GM21786 (cell line): ENCODE measurements around the gene TDRD10.

ENCODE experiments used
- ATAC-seq: cut with Tn5 transposase; IDR thresholded peaks from one replicate; pipeline ENCODE4 v1.9.1; 2021; ENCODE audit not compliant: unreplicated experiment

Gene TDRD10

DNA sequence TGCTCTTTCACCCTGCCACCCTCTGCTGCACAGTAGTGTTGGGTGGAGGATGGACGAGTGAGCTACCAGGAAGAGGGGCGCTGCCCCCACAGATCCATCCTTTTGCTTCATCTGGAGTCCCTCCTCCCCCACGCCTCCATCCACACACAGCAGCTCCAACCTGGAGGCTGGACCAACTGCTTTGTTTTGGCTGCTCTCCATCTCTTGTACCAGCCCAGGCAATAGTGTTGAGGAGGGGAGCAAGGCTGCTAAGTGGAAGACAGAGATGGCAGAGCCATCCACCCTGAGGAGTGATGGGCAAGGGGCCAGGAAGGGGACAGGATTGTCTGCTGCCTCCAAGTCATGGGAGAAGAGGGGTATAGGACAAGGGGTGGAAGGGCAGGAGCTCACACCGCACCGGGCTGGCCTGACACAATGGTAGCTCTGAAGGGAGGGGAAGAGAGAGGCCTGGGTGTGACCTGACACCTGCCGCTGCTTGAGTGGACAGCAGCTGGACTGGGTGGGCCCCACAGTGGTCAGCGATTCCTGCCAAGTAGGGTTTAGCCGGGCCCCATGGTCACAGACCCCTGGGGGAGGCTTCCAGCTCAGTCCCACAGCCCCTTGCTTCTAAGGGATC is 74.0 kb downstream of the TDRD10 start:
- no peak for ATAC-seq

DNA sequence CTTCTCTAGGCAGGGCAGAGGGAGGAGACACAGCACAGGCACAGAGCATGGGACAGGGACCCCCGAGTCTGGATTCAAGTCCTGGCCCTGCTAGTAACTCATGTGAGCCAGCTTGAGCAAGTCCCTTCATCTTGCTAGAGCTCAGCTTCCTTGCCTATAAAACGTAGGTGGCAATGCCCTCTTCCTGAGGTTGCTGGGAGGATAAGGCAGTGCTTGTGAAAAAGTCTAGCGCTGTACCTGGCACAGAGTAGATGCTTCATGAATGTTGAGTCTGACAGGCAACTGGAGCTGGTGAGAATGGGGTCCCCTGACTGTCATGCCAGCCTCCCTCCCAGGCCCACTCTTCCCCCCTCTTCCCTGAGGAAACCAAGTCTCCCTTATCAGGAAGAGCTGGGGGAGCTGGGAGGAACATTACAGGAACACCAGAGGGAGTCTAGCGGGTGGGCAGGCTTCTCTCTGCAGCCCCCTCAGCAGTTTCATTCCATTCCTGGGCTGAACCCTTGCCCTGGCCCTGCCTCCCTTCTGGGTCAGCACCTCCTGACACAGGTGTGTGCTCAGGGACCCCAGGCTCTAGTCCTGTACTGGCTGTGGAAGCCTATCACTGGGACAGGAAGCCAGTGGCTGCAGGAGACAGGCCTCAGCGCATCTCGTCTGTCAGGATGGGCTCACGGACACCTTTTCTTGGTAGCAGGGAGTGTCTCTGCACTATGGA is 75.5 kb downstream of the TDRD10 start:
- ATAC-seq, result no peak

DNA sequence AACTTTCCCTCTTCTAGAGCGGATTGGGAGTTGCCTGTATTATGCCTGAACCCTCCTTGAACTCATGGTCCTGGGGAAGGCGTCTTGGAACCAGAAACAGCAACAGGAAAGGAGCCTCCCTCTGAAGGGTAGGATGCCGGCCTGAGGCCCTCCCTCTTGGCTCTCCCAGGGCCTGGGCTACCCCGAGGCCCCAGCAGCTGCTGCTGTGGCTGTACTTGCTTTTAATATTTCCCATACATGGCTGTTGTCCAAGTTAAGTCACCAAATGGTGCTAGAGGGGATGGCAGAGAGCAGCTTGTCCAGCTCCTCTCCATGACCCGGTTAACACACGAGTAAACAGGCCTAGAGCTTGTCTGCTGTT is 76.0 kb downstream of the TDRD10 start:
- no peak for ATAC-seq

DNA sequence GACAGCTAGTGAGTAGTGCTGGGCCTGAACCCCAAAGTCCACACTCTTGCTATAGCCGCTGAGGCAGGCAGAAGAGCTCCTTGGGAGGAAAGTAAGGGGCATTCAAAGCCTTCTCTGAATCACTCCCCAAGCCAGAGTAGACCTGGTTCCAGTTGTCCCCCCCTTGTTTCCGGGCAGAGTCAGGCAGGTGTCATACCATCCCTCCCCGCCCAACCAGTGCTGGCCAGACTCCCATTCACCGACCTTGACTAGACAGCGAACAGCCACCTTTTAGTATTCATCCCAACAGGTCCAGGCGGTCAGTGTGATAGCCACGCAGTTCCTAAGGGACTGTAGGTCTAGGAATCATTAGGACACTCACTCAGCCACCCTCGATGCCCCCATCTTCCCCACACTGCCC is 77.4 kb downstream of the TDRD10 start:
- no peak for ATAC-seq

DNA sequence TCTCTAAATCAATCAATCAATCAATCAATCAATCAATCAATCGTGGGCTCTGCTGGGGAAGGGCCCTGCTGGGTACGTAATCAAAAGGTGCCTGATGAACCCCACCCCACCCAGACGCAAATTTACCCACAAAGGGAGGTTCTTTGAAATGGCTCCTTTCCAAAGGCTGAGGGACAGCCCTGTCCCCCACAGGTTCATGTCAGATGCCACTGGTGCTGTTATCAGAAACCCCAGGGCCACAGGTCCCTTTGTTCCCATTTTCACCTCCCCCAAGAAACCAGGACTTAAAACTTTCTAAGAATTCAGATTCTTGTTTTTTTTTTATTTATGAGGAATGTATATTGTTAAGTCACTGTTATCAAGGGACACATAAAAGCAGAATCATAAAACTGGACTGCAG is 79.7 kb downstream of the TDRD10 start:
- no peak for ATAC-seq

DNA sequence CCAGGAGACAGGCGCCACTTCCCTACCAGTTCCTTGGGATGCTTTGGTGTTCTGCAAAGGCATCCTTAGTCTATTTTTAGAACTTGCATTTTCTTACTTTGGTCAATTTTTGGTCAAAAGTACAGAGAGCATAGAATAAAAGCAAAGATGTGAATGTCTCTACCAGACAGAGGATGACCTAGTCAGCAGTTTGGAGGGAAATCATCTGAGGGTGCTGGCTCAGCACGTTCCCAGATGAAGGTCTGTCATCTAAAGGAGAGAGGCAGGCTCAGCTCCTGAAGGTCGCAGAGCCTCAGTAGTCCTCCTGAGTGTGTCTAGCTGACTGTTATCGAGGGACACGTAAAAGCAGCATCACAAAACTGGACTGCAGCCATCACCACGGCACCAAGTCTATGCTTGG is 80.9 kb downstream of the TDRD10 start:
- ATAC-seq, result no peak

DNA sequence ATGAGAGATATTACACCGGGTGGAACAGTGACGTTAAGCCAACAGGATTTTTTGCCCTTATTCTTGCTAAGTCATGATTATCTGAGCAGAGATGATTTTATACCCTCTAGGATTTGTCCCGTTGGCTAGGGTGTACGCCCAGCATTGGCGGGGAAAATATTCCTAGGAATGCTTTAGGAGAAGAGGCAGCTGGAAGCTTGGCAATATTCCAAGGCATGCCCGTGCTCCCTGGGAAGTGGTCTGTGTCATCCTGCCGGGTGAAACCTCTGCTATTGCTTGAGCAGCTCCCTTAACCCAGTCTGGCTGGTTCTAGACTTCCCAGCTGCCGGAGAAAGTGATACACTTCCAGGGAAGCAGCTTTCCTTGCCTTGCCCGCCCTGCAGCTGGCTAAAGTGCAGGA is 81.8 kb downstream of the TDRD10 start:
- ATAC-seq, result no peak

DNA sequence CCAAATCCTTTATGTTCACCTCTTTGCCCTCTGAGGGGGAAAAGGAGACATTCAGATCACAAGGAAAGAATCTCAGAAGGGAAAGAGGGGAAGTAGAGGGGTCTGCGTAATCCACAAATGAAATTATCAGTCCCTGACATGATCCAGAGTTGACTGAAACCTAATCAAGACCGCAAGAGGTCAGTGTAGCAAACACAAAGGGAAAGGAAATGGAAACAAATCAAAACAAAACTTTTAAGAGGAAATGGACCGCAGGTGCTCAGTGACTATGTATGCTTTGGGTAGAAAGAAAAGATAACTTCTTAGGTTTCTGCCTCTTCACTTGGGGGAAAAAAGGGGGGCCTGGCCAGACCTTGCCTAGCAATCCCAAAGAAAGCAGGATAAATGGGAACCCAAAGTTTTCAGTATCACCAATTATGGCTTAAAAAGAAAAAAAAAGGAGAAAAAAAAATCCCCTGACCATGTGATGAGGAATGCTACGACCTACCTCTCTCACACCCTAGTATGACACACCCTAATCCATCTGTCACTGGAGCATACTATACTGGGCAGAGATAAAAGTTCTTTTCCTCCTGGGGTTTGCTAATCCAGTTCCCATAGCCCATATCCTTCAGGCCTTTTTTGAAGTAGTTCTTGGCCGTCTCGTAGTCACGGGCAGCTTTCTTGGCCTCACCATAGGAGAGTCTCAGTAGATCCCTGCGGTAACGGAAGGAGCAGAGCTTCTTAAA is 82.4 kb downstream of the TDRD10 start:
- ATAC-seq, result no peak

DNA sequence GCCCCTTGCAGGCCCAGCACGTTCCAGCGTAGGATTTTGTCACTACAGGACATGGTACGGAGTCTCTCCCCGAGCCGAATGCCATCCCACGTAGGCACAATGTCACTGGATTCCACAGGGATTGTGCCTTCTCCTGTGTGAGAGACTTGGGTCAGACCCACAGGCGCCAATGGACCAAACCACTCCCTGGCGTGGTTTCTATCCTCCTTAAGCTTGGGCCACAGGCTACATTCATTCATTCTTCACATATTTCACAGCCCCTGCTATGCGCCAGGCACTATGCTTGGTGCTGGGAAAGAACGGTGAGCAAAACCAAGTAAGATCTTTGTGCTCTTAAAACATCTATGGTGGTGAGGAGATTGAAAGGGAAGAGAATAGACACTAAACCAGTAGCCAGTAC is 84.2 kb downstream of the TDRD10 start:
- ATAC-seq, result no peak

DNA sequence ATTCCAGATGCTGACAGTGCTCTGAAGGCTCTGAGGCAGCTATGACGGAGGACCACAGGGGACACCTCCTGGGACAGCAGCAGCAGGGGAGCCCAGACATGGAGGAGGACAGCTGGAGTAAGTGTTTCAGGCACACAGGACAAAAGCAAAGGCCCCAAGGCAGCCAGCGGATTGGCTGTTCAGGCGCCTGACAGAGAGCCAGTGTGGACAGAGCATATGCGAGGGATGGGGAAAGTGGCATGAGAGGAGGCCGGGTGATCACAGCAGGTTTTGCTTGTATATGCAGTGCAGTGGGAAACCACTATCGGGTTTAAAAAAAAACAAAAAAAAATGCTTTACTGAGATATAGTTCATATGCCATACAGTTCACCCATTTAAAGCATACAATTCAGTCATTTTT is 84.6 kb downstream of the TDRD10 start:
- ATAC-seq, result no peak

DNA sequence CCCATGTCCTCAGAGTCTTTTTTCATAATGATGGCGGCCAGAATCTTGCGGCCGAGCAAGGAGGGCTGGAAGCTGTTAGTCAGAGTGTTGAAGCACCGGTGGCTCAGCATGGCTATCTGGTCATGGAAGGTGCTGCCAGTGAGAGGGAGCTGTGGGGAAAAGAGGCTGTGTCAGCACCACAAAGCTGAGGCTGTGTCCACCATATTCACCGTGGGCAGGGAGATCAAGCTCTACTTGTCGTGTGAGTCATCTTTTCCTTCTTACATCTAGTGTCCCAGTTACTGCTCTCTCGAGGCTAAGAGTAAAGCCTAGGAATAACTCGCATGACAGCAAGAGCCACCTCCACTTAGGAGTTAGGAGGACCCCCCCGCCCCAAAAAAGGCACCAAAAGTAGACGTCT is 87.8 kb downstream of the TDRD10 start:
- ATAC-seq, result no peak

DNA sequence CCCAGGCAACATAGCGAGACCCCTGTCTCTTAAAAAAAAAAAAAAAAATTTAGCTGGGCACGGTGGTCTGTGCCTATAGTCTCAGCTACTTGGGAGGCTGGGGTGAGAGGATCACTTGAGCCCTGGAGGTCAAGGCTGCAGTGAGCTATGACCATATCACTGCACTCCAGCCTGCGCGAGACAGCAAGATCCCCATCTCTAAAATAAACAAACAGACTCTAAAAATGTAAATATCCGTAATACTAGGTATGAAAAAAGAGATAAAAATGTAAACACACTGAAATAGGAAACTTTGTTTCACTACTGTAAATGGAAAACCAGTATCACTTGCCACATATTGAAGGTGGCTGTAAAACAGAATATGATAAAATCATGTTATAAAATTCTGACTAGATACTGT is 88.7 kb downstream of the TDRD10 start:
- ATAC-seq, result no peak

DNA sequence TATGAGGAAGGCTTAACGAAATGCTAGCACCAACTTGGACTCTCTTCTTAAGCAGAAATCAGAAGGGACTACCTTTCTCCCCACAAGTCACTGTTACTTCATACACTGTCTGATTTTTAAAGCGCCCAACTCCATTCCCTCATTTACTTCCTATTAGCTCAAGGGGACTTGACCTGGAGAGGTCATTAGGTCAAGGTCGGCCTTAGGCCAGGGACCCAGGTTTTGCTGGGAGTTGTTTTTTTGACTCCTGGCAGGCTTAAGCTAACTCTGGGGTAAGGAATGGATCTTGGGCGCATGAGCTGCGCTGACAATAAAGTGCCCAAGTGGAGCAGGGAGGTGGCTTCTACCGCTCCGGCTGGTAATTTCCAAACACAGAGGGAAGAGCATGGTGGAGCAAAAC is 89.2 kb downstream of the TDRD10 start:
- ATAC-seq, result no peak

DNA sequence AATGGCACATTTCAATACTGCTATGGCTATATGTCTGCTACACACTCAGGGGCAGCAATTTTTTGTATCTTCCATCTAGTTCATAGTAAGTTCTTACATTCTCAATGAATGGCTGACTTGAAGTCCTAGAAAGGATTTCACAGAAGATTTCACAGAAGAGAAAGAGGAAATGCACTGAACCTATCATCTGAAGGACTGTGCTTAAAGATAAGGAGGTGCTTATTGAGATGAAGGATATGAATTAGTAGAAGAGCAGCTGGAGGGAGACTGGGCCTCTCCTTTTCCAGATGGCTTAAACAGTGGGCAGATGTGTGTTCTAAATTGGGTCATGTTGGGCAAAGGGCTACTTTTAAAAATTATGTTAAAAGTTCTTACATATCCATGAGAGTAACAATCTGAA is 91.4 kb downstream of the TDRD10 start:
- no peak for ATAC-seq

DNA sequence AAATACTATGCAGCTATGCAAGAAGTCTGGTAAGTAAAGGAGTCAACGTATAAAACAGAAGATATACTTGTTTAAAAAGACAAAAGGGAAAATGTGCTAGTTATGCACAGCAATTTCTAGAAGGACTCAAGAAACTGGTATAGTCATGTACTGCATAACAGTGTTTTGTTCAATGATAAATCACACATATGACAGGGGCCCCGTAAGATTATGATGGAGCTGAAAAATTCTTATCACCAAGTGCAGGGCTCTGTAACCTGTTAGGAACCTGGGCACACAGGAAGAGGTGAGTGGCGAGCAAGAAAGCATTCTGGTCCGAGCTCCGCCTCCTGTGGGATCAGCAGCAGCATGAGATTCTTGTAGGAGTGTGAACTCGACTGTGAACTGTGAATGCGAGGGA is 92.8 kb downstream of the TDRD10 start:
- ATAC-seq, result no peak

DNA sequence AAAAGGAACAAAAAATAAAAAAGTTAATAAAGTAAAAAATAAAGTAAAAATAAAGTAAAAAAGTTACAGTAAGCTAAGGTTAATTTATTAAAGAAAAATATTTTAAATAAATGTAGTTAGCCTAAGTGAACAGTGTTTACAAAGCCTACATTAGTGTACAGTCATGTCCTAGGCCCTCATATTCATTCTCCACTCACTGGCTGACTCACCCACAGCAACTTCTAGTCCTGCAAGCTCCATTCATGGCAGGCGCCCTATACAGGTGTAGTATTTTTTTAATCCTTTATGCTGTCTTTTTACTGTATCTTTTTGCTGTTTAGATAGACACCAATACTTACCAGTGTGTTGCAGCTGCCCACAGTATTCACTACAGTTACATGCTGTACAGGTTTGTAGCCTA is 93.6 kb downstream of the TDRD10 start:
- ATAC-seq, result no peak
